Keratinocyte (primary cell): Measurements from ENCODE around the gene RABGAP1.

Source experiments
- EZH2 ChIP-seq: IDR thresholded peaks from one replicate; pipeline ENCODE4 v1.6.1; 2012; ENCODE audit warnings: inconsistent platforms, mild to moderate bottlenecking, low read length, moderate library complexity
- TF ChIP-seq, protein P1 (sequence below), 3 experiments: IDR thresholded peaks in 1 of 3; conservative IDR thresholded peaks in 1 of 3; optimal IDR thresholded peaks in 1 of 3; 2 replicates in 2 of 3; 3 replicates in 1 of 3; pipeline versions ENCODE3 to v1.5.1; 2011; ENCODE audit warnings: low read length in 3 of 3, mild to moderate bottlenecking in 3 of 3, moderate library complexity in 2 of 3, control low read depth in 1 of 3, inconsistent platforms in 1 of 3; ENCODE audit not compliant: insufficient read depth in 2 of 3; ENCODE audit errors: extremely low read depth in 1 of 3

DNA sequence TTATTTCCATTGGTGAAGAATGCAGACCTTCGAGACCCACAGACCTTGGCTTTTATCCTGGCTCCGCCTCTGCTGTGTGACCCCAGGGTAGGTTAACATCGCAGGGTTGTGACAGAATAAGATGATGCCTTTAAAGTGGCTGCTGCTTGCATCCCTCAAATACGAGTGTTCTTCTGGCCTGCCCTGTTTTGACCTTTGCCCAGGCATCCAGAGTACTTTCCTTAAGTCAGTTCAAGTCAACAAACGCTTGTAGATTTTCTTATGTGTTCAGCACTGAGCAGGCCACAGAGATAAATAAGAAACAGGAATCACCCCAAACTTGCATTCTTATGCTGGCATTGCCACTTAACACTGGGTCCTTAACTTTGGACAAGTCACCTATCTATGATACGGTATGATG lies 142.9 kb downstream of the RABGAP1 start:
- TF ChIP-seq, protein P1, sequence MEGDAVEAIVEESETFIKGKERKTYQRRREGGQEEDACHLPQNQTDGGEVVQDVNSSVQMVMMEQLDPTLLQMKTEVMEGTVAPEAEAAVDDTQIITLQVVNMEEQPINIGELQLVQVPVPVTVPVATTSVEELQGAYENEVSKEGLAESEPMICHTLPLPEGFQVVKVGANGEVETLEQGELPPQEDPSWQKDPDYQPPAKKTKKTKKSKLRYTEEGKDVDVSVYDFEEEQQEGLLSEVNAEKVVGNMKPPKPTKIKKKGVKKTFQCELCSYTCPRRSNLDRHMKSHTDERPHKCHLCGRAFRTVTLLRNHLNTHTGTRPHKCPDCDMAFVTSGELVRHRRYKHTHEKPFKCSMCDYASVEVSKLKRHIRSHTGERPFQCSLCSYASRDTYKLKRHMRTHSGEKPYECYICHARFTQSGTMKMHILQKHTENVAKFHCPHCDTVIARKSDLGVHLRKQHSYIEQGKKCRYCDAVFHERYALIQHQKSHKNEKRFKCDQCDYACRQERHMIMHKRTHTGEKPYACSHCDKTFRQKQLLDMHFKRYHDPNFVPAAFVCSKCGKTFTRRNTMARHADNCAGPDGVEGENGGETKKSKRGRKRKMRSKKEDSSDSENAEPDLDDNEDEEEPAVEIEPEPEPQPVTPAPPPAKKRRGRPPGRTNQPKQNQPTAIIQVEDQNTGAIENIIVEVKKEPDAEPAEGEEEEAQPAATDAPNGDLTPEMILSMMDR (optimal IDR thresholded peaks at IDR 0.05 in 1 of 3, IDR thresholded peaks at IDR 0.05 in 1 of 3, conservative IDR thresholded peaks at IDR 0.05 in 1 of 3; ENCODE audit: extremely low read depth in 1 of 3, insufficient read depth in 2 of 3, low read length in 3 of 3), result no peak
- no peak for TF ChIP-seq EZH2
